Neutrophil (primary cell): ENCODE measurements around the gene PZP.

ENCODE experiments used
- H3K27ac ChIP-seq: fragments of 200-600 bp; sonication (generic); 2 replicates; pipeline ENCODE4 v1.5.1; 2016; ENCODE audit warnings: mild to moderate bottlenecking, moderate library complexity
- H3K27me3 ChIP-seq: fragments of 200-600 bp; sonication (generic); 2 replicates; pipeline ENCODE4 v1.6.0; 2016; ENCODE audit warnings: mild to moderate bottlenecking
- H3K36me3 ChIP-seq: fragments of 200-600 bp; sonication (generic); 2 replicates; pipeline ENCODE4 v1.5.1; 2017
- H3K4me1 ChIP-seq, 2 experiments: fragments of 200-600 bp in 1 of 2; sonication (generic) in 1 of 2; 1 replicate in 1 of 2; 2 replicates in 1 of 2; pipeline versions ENCODE4 v1.5.1 to v1.6.1; 2013 to 2016; ENCODE audit warnings: low read depth in 1 of 2, low read length in 1 of 2, mild to moderate bottlenecking in 1 of 2, moderate library complexity in 1 of 2; ENCODE audit not compliant: control insufficient read depth in 1 of 2, insufficient read depth in 1 of 2
- H3K4me3 ChIP-seq, 2 experiments: fragments of 200-600 bp in 1 of 2; sonication (generic) in 1 of 2; 1 replicate in 1 of 2; 2 replicates in 1 of 2; pipeline ENCODE4 v1.5.1; 2013 to 2016; ENCODE audit warnings: low read depth in 1 of 2, low read length in 1 of 2, mild to moderate bottlenecking in 1 of 2, moderate library complexity in 1 of 2
- H3K9me3 ChIP-seq: fragments of 200-600 bp; sonication (generic); 2 replicates; pipeline ENCODE4 v1.5.1; 2016
- TF ChIP-seq, protein P1 (sequence below): fragments of 200-600 bp; sonication (generic); IDR thresholded peaks from 2 replicates; pipeline ENCODE4 v1.5.1; 2016; ENCODE audit warnings: antibody characterized with exemption

The PZP gene

DNA sequence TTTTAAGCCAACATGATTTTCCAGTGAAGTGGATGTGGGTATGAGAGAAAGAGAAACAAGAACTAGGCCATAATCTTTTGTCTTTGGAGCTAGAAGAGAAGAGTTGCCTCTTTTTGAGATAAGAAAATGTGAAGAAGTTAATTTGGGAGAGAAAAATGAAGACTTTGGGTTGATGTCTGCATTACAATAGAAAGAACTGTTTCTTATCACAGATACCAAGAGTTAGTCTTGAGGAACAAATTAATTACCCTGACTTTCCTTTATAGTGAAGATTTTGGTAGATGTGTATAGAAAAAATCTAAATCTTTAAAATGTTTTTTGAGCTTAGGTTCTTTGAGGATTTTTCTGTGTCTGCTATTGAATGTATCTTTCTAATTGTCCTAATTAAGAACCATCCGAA is 96.7 kb downstream of the PZP start:
- H3K4me1 ChIP-seq: no peaks in the 10 kb centered on the region
- H3K27me3 ChIP-seq: no peaks in the 10 kb centered on the region
- H3K27ac ChIP-seq: no peak overlapping the region
- no peak overlapping the region for H3K4me3 ChIP-seq
- H3K36me3 ChIP-seq: no peaks in the 10 kb centered on the region
- TF ChIP-seq, protein P1, sequence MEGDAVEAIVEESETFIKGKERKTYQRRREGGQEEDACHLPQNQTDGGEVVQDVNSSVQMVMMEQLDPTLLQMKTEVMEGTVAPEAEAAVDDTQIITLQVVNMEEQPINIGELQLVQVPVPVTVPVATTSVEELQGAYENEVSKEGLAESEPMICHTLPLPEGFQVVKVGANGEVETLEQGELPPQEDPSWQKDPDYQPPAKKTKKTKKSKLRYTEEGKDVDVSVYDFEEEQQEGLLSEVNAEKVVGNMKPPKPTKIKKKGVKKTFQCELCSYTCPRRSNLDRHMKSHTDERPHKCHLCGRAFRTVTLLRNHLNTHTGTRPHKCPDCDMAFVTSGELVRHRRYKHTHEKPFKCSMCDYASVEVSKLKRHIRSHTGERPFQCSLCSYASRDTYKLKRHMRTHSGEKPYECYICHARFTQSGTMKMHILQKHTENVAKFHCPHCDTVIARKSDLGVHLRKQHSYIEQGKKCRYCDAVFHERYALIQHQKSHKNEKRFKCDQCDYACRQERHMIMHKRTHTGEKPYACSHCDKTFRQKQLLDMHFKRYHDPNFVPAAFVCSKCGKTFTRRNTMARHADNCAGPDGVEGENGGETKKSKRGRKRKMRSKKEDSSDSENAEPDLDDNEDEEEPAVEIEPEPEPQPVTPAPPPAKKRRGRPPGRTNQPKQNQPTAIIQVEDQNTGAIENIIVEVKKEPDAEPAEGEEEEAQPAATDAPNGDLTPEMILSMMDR: no peak
- H3K9me3 ChIP-seq: no peaks in the 10 kb centered on the region

DNA sequence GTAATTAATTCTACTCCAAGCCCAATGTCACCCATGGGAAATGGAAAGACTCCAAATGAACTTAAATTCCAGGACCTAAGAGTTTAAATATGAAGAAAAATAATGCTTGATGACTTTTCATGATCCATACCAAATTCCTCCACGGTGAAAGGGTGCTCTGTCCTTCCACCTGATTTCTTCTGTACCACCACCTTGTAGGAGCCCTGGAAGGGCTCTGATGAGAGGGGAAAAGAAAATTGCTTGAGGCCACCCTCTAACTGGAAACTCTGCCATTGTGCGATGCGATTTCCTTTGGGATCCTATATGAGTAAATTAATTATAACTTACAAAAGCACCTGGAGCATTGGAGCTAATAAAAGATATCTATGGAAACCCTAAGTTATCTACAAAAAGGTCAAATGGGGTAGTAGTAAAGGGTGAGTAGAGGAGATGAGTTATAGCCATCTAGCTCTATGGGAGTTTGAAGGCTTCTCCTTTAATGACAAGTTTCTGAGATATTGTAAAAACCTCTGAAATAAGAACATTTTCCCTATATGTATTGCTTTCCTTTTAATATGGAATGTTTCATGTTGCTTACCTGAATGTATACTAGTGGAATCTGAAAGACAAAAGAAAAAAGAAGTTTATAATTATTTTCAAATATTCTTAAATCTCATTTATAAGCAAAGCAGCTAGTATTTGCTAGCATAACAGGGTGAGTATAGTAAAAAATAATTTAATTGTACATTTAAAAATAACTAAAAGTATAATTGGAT is 98.3 kb downstream of the PZP start:
- no peaks in the 10 kb centered on the region for H3K4me1 ChIP-seq
- no peaks in the 10 kb centered on the region for H3K27me3 ChIP-seq
- no peaks in the 10 kb centered on the region for H3K36me3 ChIP-seq
- TF ChIP-seq, protein P1: no peak
- H3K4me3 ChIP-seq: no peak overlapping the region
- H3K9me3 ChIP-seq: no peaks in the 10 kb centered on the region
- H3K27ac ChIP-seq: no peak overlapping the region

DNA sequence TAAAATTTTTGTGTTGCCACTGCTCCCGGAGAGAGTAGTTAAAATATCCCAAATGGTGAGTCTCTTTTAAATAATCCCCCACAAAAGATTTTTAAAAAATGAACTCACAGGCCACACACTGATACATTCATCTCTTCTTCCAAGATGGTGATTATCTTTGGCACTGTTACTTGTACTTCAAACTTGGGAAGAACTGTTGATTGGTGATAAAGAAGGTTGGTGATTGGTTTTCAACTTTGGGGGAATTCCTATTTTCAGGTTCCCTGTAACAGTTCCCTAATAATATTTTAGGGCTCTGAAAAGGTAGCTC is 99.0 kb downstream of the PZP start:
- Histone ChIP-seq H3K36me3 (no peaks in the 10 kb centered on the region), H3K9me3 (no peaks in the 10 kb centered on the region)

DNA sequence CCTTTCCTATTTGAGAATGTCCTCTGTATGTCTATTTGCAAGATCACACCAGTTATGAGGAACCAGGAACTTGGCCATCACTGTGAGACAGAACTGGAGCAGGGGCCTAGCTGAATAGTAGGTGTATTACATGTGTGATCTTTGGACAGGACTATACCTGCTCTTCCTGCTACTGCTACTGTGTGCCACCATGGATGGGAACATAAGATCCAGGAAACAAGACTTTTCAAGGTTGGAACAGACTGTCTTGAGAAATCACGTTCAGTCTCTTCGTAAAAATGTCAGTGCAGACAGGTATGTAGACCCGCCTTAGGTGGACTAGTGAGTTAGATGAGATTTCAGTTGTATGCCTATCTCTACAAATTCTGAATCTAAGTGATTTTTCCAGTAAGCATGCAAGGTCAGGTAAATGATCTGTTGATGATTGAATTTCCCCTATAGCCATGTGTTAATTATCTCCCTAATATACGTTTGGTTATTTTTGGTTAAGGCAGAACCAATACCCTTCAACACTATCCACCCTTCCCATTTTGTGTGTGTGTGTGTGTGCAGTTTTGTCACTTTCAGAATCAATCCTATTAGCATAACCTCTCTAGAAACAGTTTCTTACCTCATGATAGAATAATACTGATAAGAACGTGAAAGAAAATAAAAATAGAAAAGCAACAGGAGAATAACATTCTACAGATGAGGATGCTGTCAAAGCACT is 99.5 kb downstream of the PZP start:
- H3K4me1 ChIP-seq: no peaks in the 10 kb centered on the region
- no peaks in the 10 kb centered on the region for H3K27me3 ChIP-seq
- TF ChIP-seq, protein P1: no peak
- no peaks in the 10 kb centered on the region for H3K9me3 ChIP-seq
- no peaks in the 10 kb centered on the region for H3K36me3 ChIP-seq
- no peak overlapping the region for H3K4me3 ChIP-seq
- no peak overlapping the region for H3K27ac ChIP-seq

More for the DNA sequence above, 99.0 kb downstream of the PZP start:
- Histone ChIP-seq H3K4me3 (no peak overlapping the region), H3K27ac (no peak overlapping the region), H3K27me3 (no peaks in the 10 kb centered on the region), H3K4me1 (no peaks in the 10 kb centered on the region)
- TF ChIP-seq, protein P1: no peak

DNA sequence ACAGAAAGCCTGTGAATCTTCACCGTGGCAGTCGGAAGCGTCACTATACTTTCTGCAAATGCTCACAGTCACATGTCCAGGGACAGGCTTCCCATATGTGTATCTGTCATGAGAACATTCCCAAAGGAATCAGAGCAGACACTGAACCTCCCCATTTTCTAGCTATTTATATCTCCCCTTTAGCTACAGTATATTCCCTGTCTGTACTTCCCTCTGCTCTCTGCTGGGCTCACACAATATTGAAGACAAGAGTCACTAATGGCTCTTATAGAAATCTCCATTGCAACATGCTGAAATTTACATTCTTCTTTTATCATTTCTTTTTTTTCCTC is 100.7 kb downstream of the PZP start:
- no peaks in the 10 kb centered on the region for H3K36me3 ChIP-seq
- no peaks in the 10 kb centered on the region for H3K9me3 ChIP-seq
- H3K27me3 ChIP-seq: no peaks in the 10 kb centered on the region
- H3K4me3 ChIP-seq: no peak overlapping the region
- H3K4me1 ChIP-seq: no peaks in the 10 kb centered on the region
- TF ChIP-seq, protein P1: no peak
- H3K27ac ChIP-seq: no peak overlapping the region
